ENCODE measurements around the gene DSC2.
"Not testable (repeated sequence)": the region's sequence is repeated elsewhere in the genome, so short reads cannot be mapped to it uniquely, and the experiment has no call there.

Gene DSC2

GRCh38 chr18:31015715-31016434, 86.3 kb downstream of the DSC2 start:
- no peaks in the 10 kb centered on the region for H3K4me1 ChIP-seq (ENCODE audit: control extremely low read depth in 1 of 4, control insufficient read depth in 4 of 4, insufficient read depth in 4 of 4, low read length in 3 of 4)
- no peaks in the 10 kb centered on the region for H3K36me3 ChIP-seq (ENCODE audit: control insufficient read depth in 4 of 4, insufficient read depth in 4 of 4, low read length in 3 of 4)
- H3K4me3 ChIP-seq (ENCODE audit: control insufficient read depth in 1 of 7, extremely low read depth in 1 of 7, insufficient read depth in 4 of 7, low read depth in 2 of 7, low read length in 6 of 7), result no peak overlapping the region
- ChIA-PET CTCF (no interaction called here), POLR2A (no interaction called here)
- DNase-seq, result no peak
- H3K27ac ChIP-seq (ENCODE audit: insufficient read depth in 1 of 2, low read depth in 1 of 2, low read length in 2 of 2, poor library complexity in 1 of 2, severe bottlenecking in 2 of 2), result no peak overlapping the region
- no peaks in the 10 kb centered on the region for H3K9me3 ChIP-seq (ENCODE audit: control extremely low read depth in 1 of 5, control insufficient read depth in 4 of 5, insufficient read depth in 2 of 5, low read depth in 1 of 5, low read length in 4 of 5)
- H3K27me3 ChIP-seq (replicated peaks in 2 of 5; ENCODE audit: control insufficient read depth in 4 of 5, insufficient read depth in 5 of 5, low read length in 4 of 5), result peaks cover 0 to 6% (median 2%) of the 10 kb centered on the region in 5 experiments
- no CpG with 5 or more reads among the region's 3 CpGs for WGBS (ENCODE audit: insufficient coverage)

GRCh38 chr18:31011455-31011854, 90.8 kb downstream of the DSC2 start:
- POLR2A ChIA-PET; CTCF ChIA-PET; H3K9me3 ChIP-seq (ENCODE audit: control extremely low read depth in 1 of 5, control insufficient read depth in 4 of 5, insufficient read depth in 2 of 5, low read depth in 1 of 5, low read length in 4 of 5); DNase-seq; H3K4me1 ChIP-seq (ENCODE audit: control extremely low read depth in 1 of 4, control insufficient read depth in 4 of 4, insufficient read depth in 4 of 4, low read length in 3 of 4); H3K27me3 ChIP-seq (replicated peaks in 2 of 5; ENCODE audit: control insufficient read depth in 4 of 5, insufficient read depth in 5 of 5, low read length in 4 of 5); H3K4me3 ChIP-seq (ENCODE audit: control insufficient read depth in 1 of 7, extremely low read depth in 1 of 7, insufficient read depth in 4 of 7, low read depth in 2 of 7, low read length in 6 of 7); H3K27ac ChIP-seq (ENCODE audit: insufficient read depth in 1 of 2, low read depth in 1 of 2, low read length in 2 of 2, poor library complexity in 1 of 2, severe bottlenecking in 2 of 2); H3K36me3 ChIP-seq (ENCODE audit: control insufficient read depth in 4 of 4, insufficient read depth in 4 of 4, low read length in 3 of 4): not testable (repeated sequence)
- WGBS (ENCODE audit: insufficient coverage), result no CpG with 5 or more reads among the region's 7 CpGs

- peaks cover 0 to 4% (median 0%) of the 10 kb centered on the region in 5 experiments for H3K27me3 ChIP-seq (replicated peaks in 2 of 5; ENCODE audit: control insufficient read depth in 4 of 5, insufficient read depth in 5 of 5, low read length in 4 of 5)
- POLR2A ChIA-PET, result no interaction called here
Measured at GRCh38 chr18:31010601-31011000, 91.6 kb downstream of the DSC2 start.

More at GRCh38 chr18:31010601-31011000, 91.6 kb downstream of the DSC2 start:
- no CpG with 5 or more reads among the region's 4 CpGs for WGBS (ENCODE audit: insufficient coverage)
- Histone ChIP-seq H3K9me3 (ENCODE audit: control extremely low read depth in 1 of 5, control insufficient read depth in 4 of 5, insufficient read depth in 2 of 5, low read depth in 1 of 5, low read length in 4 of 5) (no peaks in the 10 kb centered on the region), H3K4me3 (ENCODE audit: control insufficient read depth in 1 of 7, extremely low read depth in 1 of 7, insufficient read depth in 4 of 7, low read depth in 2 of 7, low read length in 6 of 7) (no peak overlapping the region), H3K36me3 (ENCODE audit: control insufficient read depth in 4 of 4, insufficient read depth in 4 of 4, low read length in 3 of 4) (no peaks in the 10 kb centered on the region), H3K27ac (ENCODE audit: insufficient read depth in 1 of 2, low read depth in 1 of 2, low read length in 2 of 2, poor library complexity in 1 of 2, severe bottlenecking in 2 of 2) (no peak overlapping the region), H3K4me1 (ENCODE audit: control extremely low read depth in 1 of 4, control insufficient read depth in 4 of 4, insufficient read depth in 4 of 4, low read length in 3 of 4) (no peaks in the 10 kb centered on the region)
- CTCF ChIA-PET, result no interaction called here
- no peak for DNase-seq

Data from common myeloid progenitor, CD34-positive (primary cell).